ENCODE data around the gene SLC9B2.

DNA sequence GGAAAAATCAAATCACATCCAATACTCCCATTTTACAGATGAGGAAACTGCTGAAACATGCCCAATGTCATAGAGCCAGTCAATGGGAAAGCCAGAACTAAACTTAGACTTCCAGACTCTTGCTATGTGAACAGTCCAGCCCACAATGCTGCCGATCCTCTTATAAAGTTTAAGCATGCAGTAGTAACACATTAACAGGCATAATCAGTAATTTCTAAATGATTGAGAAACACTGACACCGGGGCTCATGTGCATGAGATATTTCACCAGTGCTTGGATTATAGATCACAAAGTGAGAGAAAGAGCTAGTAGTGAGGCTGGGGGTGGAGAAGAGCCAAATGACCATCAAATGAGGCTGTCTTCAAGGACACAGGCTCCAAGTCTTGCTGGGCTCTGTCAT is 20.6 kb upstream of the SLC9B2 start:
- TF ChIP-seq CTCF (IDR thresholded peaks at IDR 0.05) (no peak), SMC3 (IDR thresholded peaks at IDR 0.05; ENCODE audit: low read depth, low read length) (no peak), RFX5 (IDR thresholded peaks at IDR 0.05; ENCODE audit: low read length) (no peak), EZH2phosphoT487 (IDR thresholded peaks at IDR 0.05; ENCODE audit: borderline replicate concordance, low read depth) (no peak), MEF2A (IDR thresholded peaks at IDR 0.05; ENCODE audit: borderline replicate concordance, low read depth) (no peak), FOXM1 (IDR thresholded peaks at IDR 0.05; ENCODE audit: low read depth) (no peak), CHD2 (IDR thresholded peaks at IDR 0.05; ENCODE audit: low read length, partially characterized antibody) (no peak), NFIC (IDR thresholded peaks at IDR 0.05; ENCODE audit: borderline replicate concordance) (no peak)
